HG03139 (cell line): Measurements from ENCODE around the gene SYT11.
"Not testable (repeated sequence)": the region's sequence is repeated elsewhere in the genome, so short reads cannot be mapped to it uniquely, and the experiment has no call there.

Experiments
- ATAC-seq: cut with Tn5 transposase; IDR thresholded peaks from one replicate; pipeline ENCODE4 v1.9.1; 2021; ENCODE audit not compliant: unreplicated experiment

Gene SYT11

GRCh38 chr1:155859234-155859829, at the start of gene SYT11:
Gene SYT11, plus strand, starts transcription at chr1:155859567. Its CDS starts 195 bp downstream, at chr1:155859762.
- ATAC-seq = peak; percentile 64

- no peak for ATAC-seq
Observed at GRCh38 chr1:155812878-155813277, 46.5 kb upstream of the SYT11 start.

- no peak for ATAC-seq
Observed at GRCh38 chr1:155813672-155814071, 45.7 kb upstream of the SYT11 start.

- ATAC-seq = no peak
Observed at GRCh38 chr1:155816351-155816750, 43.0 kb upstream of the SYT11 start.

- no peak for ATAC-seq
Observed at GRCh38 chr1:155827450-155827849, 31.9 kb upstream of the SYT11 start.

- ATAC-seq = no peak
Observed at GRCh38 chr1:155831279-155831976, 27.9 kb upstream of the SYT11 start.

GRCh38 chr1:155833665-155834295, 25.6 kb upstream of the SYT11 start:
- no peak for ATAC-seq

- no peak for ATAC-seq
Observed at GRCh38 chr1:155834296-155834926, 25.0 kb upstream of the SYT11 start.

- not testable (repeated sequence) for ATAC-seq
Observed at GRCh38 chr1:155834927-155835399, 24.4 kb upstream of the SYT11 start.

- no peak for ATAC-seq
Observed at GRCh38 chr1:155835548-155835947, 23.8 kb upstream of the SYT11 start.

- no peak for ATAC-seq
Observed at GRCh38 chr1:155840386-155840785, 19.0 kb upstream of the SYT11 start.

GRCh38 chr1:155844860-155845421, 14.4 kb upstream of the SYT11 start:
- no peak for ATAC-seq

GRCh38 chr1:155847823-155848529, 11.4 kb upstream of the SYT11 start:
- no peak for ATAC-seq

GRCh38 chr1:155850345-155850744, 9.0 kb upstream of the SYT11 start:
- ATAC-seq = no peak

GRCh38 chr1:155856257-155856974, 3.0 kb upstream of the SYT11 start:
- ATAC-seq = no peak

- peak; percentile 51 for ATAC-seq
Observed at GRCh38 chr1:155856975-155857930, 2.1 kb upstream of the SYT11 start, which contains the start of gene GON4L. Gene GON4L, minus strand, starts transcription at chr1:155857214. Its CDS starts 3,434 bp downstream, at chr1:155853780.

GRCh38 chr1:155858800-155859233, 550 bp upstream of the SYT11 start:
- no peak for ATAC-seq
